ENCODE results near the gene KIR3DL2.
"Not testable (repeated sequence)": the region's sequence is repeated elsewhere in the genome, so short reads cannot be mapped to it uniquely, and the experiment has no call there.

The KIR3DL2 gene

DNA sequence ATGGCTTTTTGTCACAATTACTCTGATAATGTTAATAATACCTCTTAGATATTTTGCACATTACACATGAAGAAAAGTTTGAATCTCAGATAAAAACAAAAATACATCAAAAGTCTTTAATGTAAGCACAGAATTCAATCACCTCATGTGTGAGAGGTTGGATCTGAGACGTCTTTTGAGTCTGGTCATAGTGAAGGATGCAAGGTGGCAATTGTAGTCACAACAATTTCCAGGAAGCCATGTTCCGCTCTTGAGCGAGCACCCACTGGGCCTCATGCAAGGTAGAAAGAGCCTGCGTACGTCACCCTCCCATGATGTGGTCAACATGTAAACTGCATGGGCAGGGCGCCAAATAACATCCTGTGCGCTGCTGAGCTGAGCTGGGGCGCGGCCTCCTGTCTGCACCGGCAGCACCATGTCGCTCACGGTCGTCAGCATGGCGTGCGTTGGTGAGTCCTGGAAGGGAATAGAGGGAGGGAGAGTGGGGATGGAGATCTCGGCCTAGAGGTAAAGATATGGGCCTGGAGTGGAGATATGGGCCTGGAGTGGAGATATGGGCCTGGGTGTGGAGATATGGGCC is at the start of gene KIR3DL2:
Gene KIR3DL2, plus strand, starts transcription at position 383 of the 580 bp plus-strand sequence. Its CDS starts 33 bp downstream, at position 416.
- not testable (repeated sequence) for FAIRE-seq

GRCh38 chr19:54803410-54803809 is 46.8 kb upstream of the KIR3DL2 start, which contains the start of gene KIR2DL4:
Gene KIR2DL4 (plus strand): TSS chr19:54803610. CDS start chr19:54803652, 42 bp downstream.
- no peak for FAIRE-seq

DNA sequence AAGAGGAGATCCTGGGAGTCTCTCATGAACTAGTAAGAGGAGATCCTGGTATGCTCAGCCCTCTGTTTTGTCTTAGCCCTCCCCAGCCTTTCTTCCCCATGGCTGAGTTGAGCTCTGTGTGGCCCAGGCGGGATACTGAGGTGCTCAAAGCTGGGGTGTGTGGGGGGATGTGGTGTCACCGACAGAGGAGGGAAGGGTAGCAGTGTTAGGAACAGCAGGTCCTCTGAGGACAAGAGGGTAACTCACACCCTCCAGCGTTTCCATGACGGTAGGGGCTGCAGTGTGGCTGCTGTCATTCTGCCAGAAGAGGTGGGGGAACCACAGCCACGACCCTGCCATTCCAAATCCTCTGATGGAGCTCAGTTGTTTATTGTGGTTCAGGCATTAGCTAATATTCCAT is 46.1 kb upstream of the KIR3DL2 start:
- FAIRE-seq, result no peak

- FAIRE-seq, result no peak
Observed at GRCh38 chr19:54804571-54804970, 45.7 kb upstream of the KIR3DL2 start.

DNA sequence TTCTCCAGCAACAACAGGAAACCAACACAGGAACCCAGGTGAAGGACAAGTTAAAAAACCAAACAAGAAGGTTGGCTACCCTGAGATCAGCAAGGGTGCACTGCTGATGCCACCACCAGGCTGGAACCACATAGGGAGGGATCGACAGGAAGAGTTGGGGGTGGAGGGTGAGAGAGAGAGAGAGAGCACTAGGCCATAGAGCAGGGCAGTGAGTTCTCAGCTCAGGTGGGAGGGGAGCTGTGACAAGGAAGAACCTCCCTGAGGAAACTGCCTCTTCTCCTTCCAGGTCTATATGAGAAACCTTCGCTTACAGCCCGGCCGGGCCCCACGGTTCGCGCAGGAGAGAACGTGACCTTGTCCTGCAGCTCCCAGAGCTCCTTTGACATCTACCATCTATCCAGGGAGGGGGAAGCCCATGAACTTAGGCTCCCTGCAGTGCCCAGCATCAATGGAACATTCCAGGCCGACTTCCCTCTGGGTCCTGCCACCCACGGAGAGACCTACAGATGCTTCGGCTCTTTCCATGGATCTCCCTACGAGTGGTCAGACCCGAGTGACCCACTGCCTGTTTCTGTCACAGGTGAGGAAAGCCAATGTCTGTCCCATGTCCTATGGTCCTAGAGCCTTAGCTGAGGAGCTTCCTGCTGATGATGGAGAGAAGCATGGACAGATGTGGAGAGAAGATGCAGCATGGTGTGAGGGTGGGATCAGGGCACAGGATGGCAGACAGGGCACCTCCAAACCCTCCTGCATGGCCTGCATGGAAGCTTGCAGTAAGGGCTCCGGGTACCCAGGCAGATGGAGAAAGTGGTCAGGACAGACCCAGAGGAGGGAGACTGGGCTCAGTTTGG is 44.4 kb upstream of the KIR3DL2 start:
- no peak for FAIRE-seq

GRCh38 chr19:54806516-54806838 is 43.8 kb upstream of the KIR3DL2 start:
- no peak for FAIRE-seq

- FAIRE-seq, result not testable (repeated sequence)
Observed at GRCh38 chr19:54814571-54814970, 35.7 kb upstream of the KIR3DL2 start.

DNA sequence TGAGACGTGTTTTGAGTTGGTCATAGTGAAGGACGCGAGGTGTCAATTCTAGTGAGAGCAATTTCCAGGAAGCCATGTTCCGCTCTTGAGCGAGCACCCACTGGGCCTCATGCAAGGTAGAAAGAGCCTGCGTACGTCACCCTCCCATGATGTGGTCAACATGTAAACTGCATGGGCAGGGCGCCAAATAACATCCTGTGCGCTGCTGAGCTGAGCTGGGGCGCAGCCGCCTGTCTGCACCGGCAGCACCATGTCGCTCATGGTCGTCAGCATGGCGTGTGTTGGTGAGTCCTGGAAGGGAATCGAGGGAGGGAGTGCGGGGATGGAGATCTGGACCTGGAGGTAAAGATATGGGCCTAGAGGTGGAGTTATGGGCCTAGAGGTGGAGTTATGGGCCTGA is 34.0 kb upstream of the KIR3DL2 start, which contains the start of gene KIR3DL1:
Gene KIR3DL1, plus strand, starts transcription at position 218 of the 400 bp plus-strand sequence.
- not testable (repeated sequence) for FAIRE-seq

- no peak for FAIRE-seq
Observed at GRCh38 chr19:54817670-54818536, 32.3 kb upstream of the KIR3DL2 start.

- not testable (repeated sequence) for FAIRE-seq
Observed at GRCh38 chr19:54824416-54824815, 25.8 kb upstream of the KIR3DL2 start.

DNA sequence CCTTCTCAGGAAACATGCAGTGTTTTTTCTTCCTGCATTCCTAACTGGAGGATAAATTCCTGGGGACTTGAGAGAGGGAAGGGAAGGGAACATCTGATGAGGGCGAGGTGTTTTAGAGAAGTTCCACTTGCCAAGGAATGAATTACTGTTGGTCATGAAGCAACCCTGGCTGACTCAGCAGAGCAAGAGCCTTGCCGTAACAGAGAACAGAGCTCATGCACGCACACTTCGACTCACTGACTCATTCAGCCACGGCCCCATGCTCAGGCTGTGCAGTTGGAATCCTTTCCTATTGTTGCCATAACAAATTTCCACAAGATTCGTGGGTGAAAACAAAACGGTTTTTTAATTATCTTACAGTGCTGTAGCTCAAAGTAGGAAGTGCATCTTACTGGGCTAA is 24.9 kb upstream of the KIR3DL2 start:
- not testable (repeated sequence) for FAIRE-seq

DNA sequence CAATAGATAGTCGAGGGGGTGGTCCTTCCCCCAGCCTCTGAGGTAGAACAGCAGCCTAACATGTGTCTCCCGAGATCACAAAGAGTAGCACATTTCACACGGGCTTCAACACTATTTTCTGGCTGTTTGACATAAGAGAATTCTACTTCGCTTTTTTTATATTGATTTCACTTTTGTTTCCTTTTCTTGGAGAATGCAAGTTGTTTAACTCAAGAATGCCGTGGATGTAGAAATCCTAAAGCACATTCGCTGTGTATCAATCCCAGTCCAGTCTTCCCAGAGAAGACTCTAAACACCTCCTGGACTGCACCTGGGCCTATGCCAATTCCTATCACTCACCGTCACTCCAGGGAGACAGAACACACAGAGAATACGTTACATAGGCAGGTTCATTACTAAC is 22.2 kb upstream of the KIR3DL2 start:
- FAIRE-seq, result not testable (repeated sequence)

GRCh38 chr19:54832496-54832895 is 17.7 kb upstream of the KIR3DL2 start, which contains the start of gene KIR2DS4:
Gene KIR2DS4 (plus strand): TSS chr19:54832676.
- not testable (repeated sequence) for FAIRE-seq

DNA sequence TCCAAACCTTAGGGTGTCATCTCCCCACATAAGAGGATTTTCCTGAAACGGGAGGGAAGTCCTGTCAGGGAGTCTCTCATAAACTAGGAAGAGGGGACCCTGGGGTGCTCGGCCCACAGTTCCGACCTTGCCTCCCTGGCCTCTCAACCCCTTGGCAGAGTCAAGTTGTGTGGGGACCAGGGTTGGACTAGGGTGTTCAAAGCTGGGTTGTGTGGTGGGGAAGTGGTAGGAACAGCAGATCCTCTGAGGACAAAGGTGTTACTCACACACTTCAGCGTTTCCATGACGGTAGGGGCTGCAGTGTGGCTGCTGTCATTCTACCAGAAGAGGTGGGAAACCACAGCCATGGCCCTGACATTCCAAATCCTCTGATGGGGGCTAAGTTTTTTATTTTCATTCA is 15.1 kb upstream of the KIR3DL2 start:
- not testable (repeated sequence) for FAIRE-seq

DNA sequence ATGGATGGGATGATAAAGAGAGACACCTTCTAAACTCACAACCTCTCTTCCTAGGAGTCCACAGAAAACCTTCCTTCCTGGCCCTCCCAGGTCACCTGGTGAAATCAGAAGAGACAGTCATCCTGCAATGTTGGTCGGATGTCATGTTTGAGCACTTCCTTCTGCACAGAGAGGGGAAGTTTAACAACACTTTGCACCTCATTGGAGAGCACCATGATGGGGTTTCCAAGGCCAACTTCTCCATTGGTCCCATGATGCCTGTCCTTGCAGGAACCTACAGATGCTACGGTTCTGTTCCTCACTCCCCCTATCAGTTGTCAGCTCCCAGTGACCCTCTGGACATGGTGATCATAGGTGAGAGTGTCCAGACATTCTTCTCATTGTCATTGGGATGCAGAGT is 12.7 kb upstream of the KIR3DL2 start:
- FAIRE-seq, result not testable (repeated sequence)

DNA sequence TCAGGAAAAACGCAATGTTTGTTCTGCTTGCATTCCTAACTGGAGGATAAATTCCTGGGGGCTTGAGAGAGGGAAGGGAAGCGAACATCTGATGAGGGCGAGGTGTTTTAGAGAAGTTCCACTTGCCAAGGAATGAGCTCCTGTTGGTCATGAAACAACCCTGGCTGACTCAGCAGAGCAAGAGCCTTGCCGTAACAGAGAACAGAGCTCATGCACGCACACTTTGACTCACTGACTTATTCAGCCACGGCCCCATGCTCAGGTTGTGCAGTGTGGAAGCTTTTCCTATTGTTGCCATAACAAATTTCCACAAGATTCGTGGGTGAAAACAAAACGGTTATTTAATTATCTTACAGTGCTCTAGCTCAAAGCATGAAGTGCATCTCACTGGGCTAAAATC is 7.1 kb upstream of the KIR3DL2 start:
- not testable (repeated sequence) for FAIRE-seq

GRCh38 chr19:54850930-54851329 is 687 bp downstream of the KIR3DL2 start:
- no peak for FAIRE-seq

DNA sequence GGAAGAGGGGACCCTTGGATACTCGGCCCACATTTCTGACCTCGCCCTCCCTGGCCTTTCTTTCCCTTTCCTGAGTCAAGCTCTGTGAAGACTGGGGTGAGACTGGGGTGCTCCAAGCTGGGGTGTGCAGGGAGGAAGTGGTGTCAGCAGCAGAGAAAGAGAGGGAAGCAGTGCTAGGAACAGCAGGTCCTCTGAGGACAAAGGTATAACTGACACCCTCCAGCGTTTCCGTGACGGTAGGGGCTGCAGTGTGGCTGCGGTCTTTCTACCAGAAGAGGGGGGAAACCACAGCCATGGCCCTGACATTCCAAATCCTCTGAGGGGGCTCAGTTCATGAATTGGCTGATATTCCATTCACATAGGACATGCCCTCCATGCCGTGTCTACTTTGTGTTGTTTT is 1.1 kb downstream of the KIR3DL2 start:
- FAIRE-seq, result no peak

DNA sequence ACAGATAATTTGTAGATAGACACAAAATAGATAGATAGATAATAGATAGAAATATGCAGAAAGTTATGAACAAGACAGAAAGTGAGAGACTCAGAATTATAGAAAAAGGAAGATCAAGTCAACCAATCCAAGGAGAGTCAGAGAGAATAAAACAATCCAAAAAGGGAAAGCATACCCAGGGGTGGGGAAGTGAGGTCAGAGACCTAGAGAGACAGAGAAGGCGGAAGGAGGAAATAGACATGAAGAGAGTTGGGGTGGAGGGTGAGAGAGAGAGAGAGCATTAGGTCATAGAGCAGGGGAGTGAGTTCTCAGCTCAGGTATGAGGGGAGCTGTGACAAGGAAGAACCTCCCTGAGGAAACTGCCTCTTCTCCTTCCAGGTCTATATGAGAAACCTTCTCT is 5.0 kb downstream of the KIR3DL2 start:
- FAIRE-seq, result not testable (repeated sequence)

DNA sequence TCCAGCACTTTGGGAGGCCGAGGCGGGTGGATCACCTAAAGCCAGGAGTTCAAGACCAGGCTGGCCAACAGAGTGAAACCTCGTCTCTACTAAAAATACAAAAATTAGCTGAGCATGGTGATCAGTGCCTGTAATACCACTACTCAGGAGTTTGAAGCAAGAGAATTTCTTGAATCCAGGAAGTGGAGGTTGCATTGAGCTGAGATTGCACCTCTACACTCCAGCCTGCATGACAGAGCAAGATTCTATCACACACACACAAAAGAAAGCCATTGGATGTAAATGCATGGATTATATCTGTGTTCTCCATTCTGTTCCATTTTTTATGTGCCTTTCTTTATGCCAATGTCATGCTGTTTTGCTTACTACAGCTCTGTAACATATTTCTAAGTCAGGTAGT is 8.2 kb downstream of the KIR3DL2 start:
- not testable (repeated sequence) for FAIRE-seq

DNA sequence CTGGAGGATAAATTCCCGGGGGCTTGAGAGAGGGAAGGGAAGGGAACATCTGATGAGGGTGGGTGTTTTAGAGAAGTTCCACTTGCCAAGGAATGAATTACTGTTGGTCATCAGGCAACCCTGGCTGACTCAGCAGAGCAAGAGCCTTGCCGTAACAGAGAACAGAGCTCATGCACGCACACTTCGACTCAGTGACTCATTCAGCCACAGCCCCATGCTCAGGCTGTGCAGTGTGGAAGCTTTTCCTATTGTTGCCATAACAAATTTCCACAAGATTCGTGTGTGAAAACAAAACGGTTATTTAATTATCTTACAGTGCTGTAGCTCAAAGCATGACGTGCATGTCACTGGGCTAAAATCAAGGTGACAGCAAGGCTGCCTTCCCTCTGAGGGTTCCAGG is 9.2 kb downstream of the KIR3DL2 start:
- not testable (repeated sequence) for FAIRE-seq

DNA sequence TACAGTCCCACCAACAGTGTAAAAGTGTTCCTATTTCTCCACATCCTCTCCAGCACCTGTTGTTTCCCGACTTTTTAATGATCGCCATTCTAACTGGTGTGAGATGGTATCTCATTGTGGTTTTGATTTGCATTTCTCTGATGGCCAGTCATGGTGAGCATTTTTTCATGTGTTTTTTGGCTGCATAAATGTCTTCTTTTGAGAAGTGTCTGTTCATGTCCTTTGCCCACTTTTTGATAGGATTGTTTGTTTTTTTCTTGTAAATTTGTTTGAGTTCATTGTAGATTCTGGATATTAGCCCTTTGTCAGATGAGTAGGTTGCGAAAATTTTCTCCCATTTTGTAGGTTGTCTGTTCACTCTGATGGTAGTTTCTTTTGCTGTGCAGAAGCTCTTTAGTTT is 13.2 kb downstream of the KIR3DL2 start:
- not testable (repeated sequence) for FAIRE-seq

GRCh38 chr19:54871696-54872095 is 21.5 kb downstream of the KIR3DL2 start:
- FAIRE-seq, result no peak
